SH-SY5Y (cell line): ENCODE results near the gene ASPDH.

Source experiments
- GATA2 ChIP-seq: IDR thresholded peaks from 2 replicates; pipeline ENCODE4 v1.6.1; 2011; ENCODE audit warnings: mild to moderate bottlenecking, low read depth, low read length
- GATA3 ChIP-seq: IDR thresholded peaks from 2 replicates; pipeline ENCODE4 v1.6.1; 2011; ENCODE audit warnings: low read depth, mild to moderate bottlenecking, low read length, moderate library complexity

DNA sequence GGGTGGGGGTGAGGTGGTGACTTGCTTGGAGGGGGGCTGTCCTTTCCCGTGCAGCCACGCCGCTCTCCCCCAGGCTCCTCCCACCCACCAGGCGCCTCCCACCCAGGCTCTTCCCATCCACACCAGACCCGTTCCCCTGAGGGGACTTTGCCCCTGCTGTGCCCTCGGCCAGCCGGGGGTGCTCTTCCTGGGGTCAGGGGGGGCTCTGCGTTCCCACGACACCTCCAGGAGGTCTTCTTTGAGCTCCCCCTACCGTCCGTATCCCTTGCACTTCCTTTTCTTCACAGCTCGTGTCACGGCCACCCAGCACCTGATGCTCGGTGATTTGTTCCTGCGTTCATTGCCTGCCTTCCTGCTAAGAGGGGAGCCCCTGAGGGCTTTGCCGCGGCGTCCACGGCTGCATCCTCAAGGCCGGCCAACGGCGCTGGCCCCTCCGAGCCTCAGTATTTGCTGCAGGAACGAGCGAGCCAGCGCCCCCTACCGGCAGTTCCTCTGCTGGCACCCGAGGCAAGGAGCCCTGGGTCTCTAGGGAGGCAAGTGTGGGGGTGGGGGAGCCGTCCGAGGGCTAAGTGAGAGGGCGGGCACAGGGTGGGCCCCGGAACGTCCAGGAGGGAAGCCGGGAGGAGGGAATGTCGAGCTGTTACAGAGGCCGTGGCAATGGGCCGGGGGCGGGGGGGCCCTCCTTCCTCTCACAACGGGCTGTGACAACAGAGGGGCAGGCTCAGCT, 42.7 kb upstream of the ASPDH start:
- TF ChIP-seq GATA3 (no peak), GATA2 (no peak)
